ENCODE results near the gene ALG14. TPM values are rescaled to one million over a fixed set of nuclear protein-coding genes. Genes with fewer than 3 reads are reported as not detected.

Gene ALG14
- polyA plus RNA-seq, 1 of the 3 experiments (the other 2 are of a cell fraction), result 2.5 TPM

DNA sequence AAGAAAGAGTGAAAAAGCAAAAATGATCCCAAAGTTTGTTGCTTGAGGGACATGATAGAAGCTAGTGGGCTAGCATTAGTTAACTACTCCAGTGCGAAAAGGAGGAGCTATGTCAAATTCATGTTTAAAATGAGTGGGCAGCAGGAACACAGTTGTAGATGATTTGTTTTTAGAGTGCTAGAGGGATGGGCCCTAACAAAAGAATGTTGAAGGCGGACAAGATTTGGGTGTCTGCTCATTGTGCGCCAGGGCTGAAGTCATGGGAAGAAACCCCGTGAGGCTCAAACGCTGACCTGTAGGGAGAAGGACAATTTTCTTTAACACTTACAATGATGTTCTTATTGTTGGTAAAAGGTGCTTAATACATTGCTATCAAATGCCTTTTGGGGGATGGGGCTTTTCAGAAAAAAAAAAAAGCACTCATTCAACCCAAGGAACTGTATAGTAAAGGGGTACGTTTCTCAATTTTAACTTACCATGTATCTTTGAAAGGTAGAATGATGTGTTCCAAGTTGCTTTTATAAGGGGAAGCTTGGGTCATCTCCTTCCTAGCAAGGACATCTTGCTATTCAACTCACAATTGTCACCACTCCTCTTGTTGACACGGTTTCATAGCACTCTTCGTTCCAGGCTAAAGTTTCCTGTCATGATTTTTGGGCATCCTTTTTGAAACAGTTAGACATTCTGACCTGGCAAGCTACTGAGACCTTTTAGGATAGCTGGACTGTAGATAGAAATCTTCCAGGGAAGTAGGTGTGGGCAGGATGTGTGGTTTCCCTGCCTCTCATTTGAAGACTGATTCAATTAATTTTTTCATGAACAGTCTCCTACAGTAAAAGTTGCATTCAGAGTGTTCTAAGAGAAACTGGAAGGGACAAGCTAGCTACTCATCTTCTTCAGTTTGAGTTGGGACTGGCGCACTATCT, 92.8 kb downstream of the ALG14 start:
- Histone ChIP-seq H3K9me2 (no peaks in the 10 kb centered on the region), H3K27ac (ENCODE audit: low read depth in 2 of 2, low read length in 1 of 2) (peak overlapping the region; percentile 35 to 98; a peak in 3 of 4 replicates), H4K20me1 (ENCODE audit: insufficient read depth) (no peaks in the 10 kb centered on the region), H3K27me3 (ENCODE audit: insufficient read depth) (no peaks in the 10 kb centered on the region), H3K36me3 (replicated peaks in 1 of 2; ENCODE audit: control insufficient read depth in 1 of 2, insufficient read depth in 2 of 2, low read length in 1 of 2) (peaks cover 0 to 4% of the 10 kb centered on the region in 2 experiments), H2AFZ (ENCODE audit: low read depth) (no peak overlapping the region), H3K9ac (no peak overlapping the region), H3K4me3 (ENCODE audit: low read depth in 2 of 2, low read length in 1 of 2) (no peak overlapping the region), H3K79me2 (ENCODE audit: insufficient read depth) (no peaks in the 10 kb centered on the region), H3F3A (replicated peaks; ENCODE audit: insufficient read depth) (peaks cover 34% of the 10 kb centered on the region), H3K4me1 (ENCODE audit: control insufficient read depth in 1 of 2, insufficient read depth in 2 of 2, low read depth in 1 of 2, low read length in 1 of 2) (peaks cover 30 to 33% of the 10 kb centered on the region in 2 experiments), H3K9me3 (no peaks in the 10 kb centered on the region), H3K4me2 (peak overlapping the region; percentile 24; the same call in 1 of the 2 replicates)
- TF ChIP-seq TAF1 (IDR thresholded peaks at IDR 0.05; ENCODE audit: borderline replicate concordance, low read depth, low read length), result no peak
- TF ChIP-seq NRF1 (IDR thresholded peaks at IDR 0.05; ENCODE audit: low read depth, low read length), result no peak
- TF ChIP-seq EZH2phosphoT487 (IDR thresholded peaks at IDR 0.05; ENCODE audit: borderline replicate concordance, low read depth), result no peak
- TF ChIP-seq YY1 (IDR thresholded peaks at IDR 0.05; ENCODE audit: low read depth), result no peak
- no peak for TF ChIP-seq TCF12 (IDR thresholded peaks at IDR 0.05)
- no peak for TF ChIP-seq SIN3A (IDR thresholded peaks at IDR 0.05; ENCODE audit: borderline replicate concordance, low read depth, low read length)
- no peak for TF ChIP-seq FOXM1 (IDR thresholded peaks at IDR 0.05; ENCODE audit: low read depth)
- DNase-seq, result no peak
- 79% methylated on average over 9 of the region's 9 CpGs for WGBS (ENCODE audit: low lambda C conversion rate)
- POLR2A ChIA-PET, result interaction anchor here (1.0 kb wide), 1 partner anchor 14 kb away, joined by 3 read pairs; no protein-coding TSS in a partner anchor
- CTCF ChIA-PET, result interaction anchor here (1.0 to 1.8 kb wide), 5 partner anchors 14 to 126 kb away, joined by 3 to 9 read pairs (median 6); no protein-coding TSS in a partner anchor

DNA sequence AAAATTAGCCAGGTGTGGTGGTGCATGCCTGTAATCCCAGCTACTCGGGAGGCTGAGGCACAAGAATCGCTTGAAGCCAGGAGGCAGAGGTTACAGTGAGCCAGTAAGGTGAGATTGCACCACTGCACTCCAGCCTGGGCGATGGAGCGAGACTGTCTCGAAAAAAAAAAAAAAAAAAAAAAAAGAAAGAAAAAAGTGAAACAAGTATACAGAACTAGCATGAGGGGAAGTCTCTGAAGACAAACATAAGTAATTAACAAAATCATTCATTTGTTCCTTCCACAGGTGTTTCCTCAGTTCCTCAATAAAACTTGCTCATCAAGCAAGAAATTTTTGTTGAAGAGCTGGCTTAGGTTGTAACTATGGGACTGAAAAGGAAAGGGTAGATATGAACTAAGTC, 93.6 kb downstream of the ALG14 start:
- POLR2A ChIA-PET, result interaction anchor here (1.0 kb wide), 1 partner anchor 15 kb away, joined by 3 read pairs; no protein-coding TSS in a partner anchor
- H3K4me3 ChIP-seq (ENCODE audit: low read depth in 2 of 2, low read length in 1 of 2), result no peak overlapping the region
- no peak overlapping the region for H3K9ac ChIP-seq
- DNase-seq, result no peak
- H3K27me3 ChIP-seq (ENCODE audit: insufficient read depth), result no peaks in the 10 kb centered on the region
- no peaks in the 10 kb centered on the region for H4K20me1 ChIP-seq (ENCODE audit: insufficient read depth)
- peak overlapping the region in 1 of 2 experiments; percentile 98; a peak in 2 of 4 replicates for H3K27ac ChIP-seq (ENCODE audit: low read depth in 2 of 2, low read length in 1 of 2)
- H2AFZ ChIP-seq (ENCODE audit: low read depth), result no peak overlapping the region
- TF ChIP-seq EP300 (IDR thresholded peaks at IDR 0.05; ENCODE audit: borderline replicate concordance in 1 of 2, low read depth in 1 of 2, low read length in 1 of 2) (no peak), TEAD4 (IDR thresholded peaks at IDR 0.05; ENCODE audit: borderline replicate concordance, insufficient read depth) (no peak), RFX5 (IDR thresholded peaks at IDR 0.05; ENCODE audit: low read length) (no peak), SMC3 (IDR thresholded peaks at IDR 0.05; ENCODE audit: low read depth, low read length) (no peak), NFIC (IDR thresholded peaks at IDR 0.05; ENCODE audit: borderline replicate concordance) (no peak), EZH2phosphoT487 (IDR thresholded peaks at IDR 0.05; ENCODE audit: borderline replicate concordance, low read depth) (no peak), TCF12 (IDR thresholded peaks at IDR 0.05) (no peak), TAF1 (IDR thresholded peaks at IDR 0.05; ENCODE audit: borderline replicate concordance, low read depth, low read length) (no peak), GATA2 (CRISPR knock-in tag; IDR thresholded peaks at IDR 0.05) (no peak), GABPA (IDR thresholded peaks at IDR 0.05; ENCODE audit: low read depth) (no peak)
- TF ChIP-seq, protein P1, sequence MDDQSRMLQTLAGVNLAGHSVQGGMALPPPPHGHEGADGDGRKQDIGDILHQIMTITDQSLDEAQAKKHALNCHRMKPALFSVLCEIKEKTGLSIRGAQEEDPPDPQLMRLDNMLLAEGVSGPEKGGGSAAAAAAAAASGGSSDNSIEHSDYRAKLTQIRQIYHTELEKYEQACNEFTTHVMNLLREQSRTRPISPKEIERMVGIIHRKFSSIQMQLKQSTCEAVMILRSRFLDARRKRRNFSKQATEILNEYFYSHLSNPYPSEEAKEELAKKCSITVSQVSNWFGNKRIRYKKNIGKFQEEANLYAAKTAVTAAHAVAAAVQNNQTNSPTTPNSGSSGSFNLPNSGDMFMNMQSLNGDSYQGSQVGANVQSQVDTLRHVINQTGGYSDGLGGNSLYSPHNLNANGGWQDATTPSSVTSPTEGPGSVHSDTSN (IDR thresholded peaks at IDR 0.05), result no peak
- WGBS (ENCODE audit: low lambda C conversion rate), result 91% methylated on average over 5 of the region's 5 CpGs
- peaks cover 0 to 4% of the 10 kb centered on the region in 2 experiments for H3K36me3 ChIP-seq (replicated peaks in 1 of 2; ENCODE audit: control insufficient read depth in 1 of 2, insufficient read depth in 2 of 2, low read length in 1 of 2)
- H3K9me2 ChIP-seq, result no peaks in the 10 kb centered on the region
- H3K79me2 ChIP-seq (ENCODE audit: insufficient read depth), result no peaks in the 10 kb centered on the region
- peaks cover 42% of the 10 kb centered on the region for H3F3A ChIP-seq (replicated peaks; ENCODE audit: insufficient read depth)
- CTCF ChIA-PET, result interaction anchor here (1.6 kb wide), 1 partner anchor 15 kb away, joined by 4 read pairs; no protein-coding TSS in a partner anchor
- H3K4me2 ChIP-seq, result no peak overlapping the region
- H3K4me1 ChIP-seq (ENCODE audit: control insufficient read depth in 1 of 2, insufficient read depth in 2 of 2, low read depth in 1 of 2, low read length in 1 of 2), result peaks cover 32 to 41% of the 10 kb centered on the region in 2 experiments
- no peaks in the 10 kb centered on the region for H3K9me3 ChIP-seq

Data from SK-N-SH (cell line).